ENCODE data around the gene GDPD3. TPM values are rescaled to one million over a fixed set of nuclear protein-coding genes. Genes with fewer than 3 reads are reported as not detected.

GDPD3 gene
- polyA plus RNA-seq, 1 donor = 18.1 TPM

DNA sequence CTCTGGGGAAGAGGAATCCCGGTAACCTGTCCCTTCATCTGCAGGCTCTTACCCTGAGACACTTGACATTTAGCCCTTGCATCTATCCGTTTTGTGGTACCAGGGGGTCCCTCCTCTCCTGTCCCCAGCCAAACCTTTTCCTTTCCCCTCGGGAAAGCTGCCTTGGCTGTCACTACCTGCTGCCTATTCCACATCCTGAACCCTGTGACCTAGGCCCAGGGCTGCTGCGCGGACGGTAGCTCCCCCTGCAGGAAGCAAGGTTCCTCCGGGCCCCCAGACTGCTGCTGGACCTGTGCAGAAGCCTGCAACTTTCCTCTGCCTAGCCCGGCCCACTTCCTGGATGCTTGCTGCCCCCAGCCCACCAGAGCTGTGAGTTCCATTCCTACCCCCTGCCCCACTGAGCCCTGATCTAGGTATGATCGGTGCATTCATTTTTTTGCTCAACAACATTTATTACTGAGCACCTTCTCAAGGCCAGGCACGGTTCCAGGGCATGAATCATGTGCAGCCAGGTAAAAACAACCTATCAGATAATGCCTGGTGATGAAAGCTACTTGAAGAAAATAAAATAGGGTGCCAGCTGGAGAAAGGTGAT lies 58.3 kb downstream of the GDPD3 start:
- H3K27me3 ChIP-seq (ENCODE audit: control insufficient read depth, insufficient read depth, low read length) = no peaks in the 10 kb centered on the region
- no peaks in the 10 kb centered on the region for H3K9me3 ChIP-seq (ENCODE audit: control insufficient read depth, low read depth, low read length)
- WGBS (ENCODE audit: insufficient coverage, low lambda C conversion rate) = no CpG with 5 or more reads among the region's 10 CpGs
- H3K27ac ChIP-seq (ENCODE audit: low read length) = no peak overlapping the region
- no peak for DNase-seq
- H3K36me3 ChIP-seq (ENCODE audit: control insufficient read depth, insufficient read depth, low read length) = no peaks in the 10 kb centered on the region
- H3K4me1 ChIP-seq (ENCODE audit: control insufficient read depth, insufficient read depth, low read length) = peaks cover 9% of the 10 kb centered on the region
- H3K4me3 ChIP-seq (ENCODE audit: low read length) = no peak overlapping the region

Other genes starting within 250 kb of the GDPD3 start
- gene SEZ6L2, start 214.0 kb downstream of the GDPD3 start, polyA plus RNA-seq = 52.3 TPM
- 15.0 TPM for gene ASPHD1, start 213.0 kb downstream of the GDPD3 start, polyA plus RNA-seq
- gene KCTD13, start 187.3 kb downstream of the GDPD3 start, polyA plus RNA-seq = 30.4 TPM
- gene TMEM219, start 151.5 kb downstream of the GDPD3 start, polyA plus RNA-seq = 160 TPM
- gene TAOK2, start 139.7 kb downstream of the GDPD3 start, polyA plus RNA-seq = 46.6 TPM
- 12.0 TPM for gene HIRIP3, start 117.9 kb downstream of the GDPD3 start, polyA plus RNA-seq
- gene INO80E, start 117.3 kb downstream of the GDPD3 start, polyA plus RNA-seq = 60.5 TPM
- 4.2 TPM for gene DOC2A, start 102.5 kb downstream of the GDPD3 start, polyA plus RNA-seq
- gene C16orf92, start 90.3 kb downstream of the GDPD3 start, polyA plus RNA-seq = not detected
- 3.2 TPM for gene TLCD3B, start 82.3 kb downstream of the GDPD3 start, polyA plus RNA-seq
- gene ALDOA, start 47.8 kb downstream of the GDPD3 start, polyA plus RNA-seq = 421 TPM
- 97.9 TPM for gene PPP4C, start 37.5 kb downstream of the GDPD3 start, polyA plus RNA-seq
- 1.4 TPM for gene TBX6, start 21.6 kb downstream of the GDPD3 start, polyA plus RNA-seq
- gene YPEL3, start 17.3 kb downstream of the GDPD3 start, polyA plus RNA-seq = 64.5 TPM
- gene MAPK3, start 9.7 kb upstream of the GDPD3 start, polyA plus RNA-seq = 165 TPM
- 36.7 TPM for gene CORO1A, start 70.1 kb upstream of the GDPD3 start, polyA plus RNA-seq
- gene BOLA2B, start 80.1 kb upstream of the GDPD3 start, polyA plus RNA-seq = 57.9 TPM
- gene SLX1A, start 80.3 kb upstream of the GDPD3 start, polyA plus RNA-seq = 74.9 TPM
- 46.4 TPM for gene SULT1A3, start 85.7 kb upstream of the GDPD3 start, polyA plus RNA-seq
- gene NPIPB13, start 134.9 kb upstream of the GDPD3 start, polyA plus RNA-seq = 17.6 TPM
- gene CD2BP2, start 241.8 kb upstream of the GDPD3 start, polyA plus RNA-seq = 43.5 TPM